Liver (tissue), 9 donors: Measurements from ENCODE around the gene NSD1. TPM values are rescaled to one million over a fixed set of nuclear protein-coding genes. Genes with fewer than 3 reads are reported as not detected.

ENCODE experiments used
- DNase-seq: peaks from one replicate; pipeline ENCODE4 v3.0.0-alpha.2; 2017; ENCODE audit warnings: low spot score
- H3K27ac ChIP-seq, 2 donors: one replicate each; pipeline ENCODE4 v1.7.0; 2013; ENCODE audit warnings: inconsistent platforms in 2 of 2, low read length in 2 of 2, control low read depth in 1 of 2, low read depth in 1 of 2, mild to moderate bottlenecking in 1 of 2
- H3K27me3 ChIP-seq, 4 donors: one replicate each; pipeline versions ENCODE4 v1.6.1 to v1.7.0; 2013; ENCODE audit warnings: low read length in 3 of 4, inconsistent platforms in 1 of 4, mild to moderate bottlenecking in 1 of 4, moderate library complexity in 1 of 4; ENCODE audit not compliant: control insufficient read depth in 4 of 4, insufficient read depth in 4 of 4
- H3K36me3 ChIP-seq, 4 donors: one replicate each; pipeline versions ENCODE4 v1.6.1 to v1.7.0; 2013; ENCODE audit warnings: low read length in 3 of 4, mild to moderate bottlenecking in 3 of 4, low read depth in 1 of 4, moderate library complexity in 1 of 4; ENCODE audit not compliant: control insufficient read depth in 4 of 4, insufficient read depth in 3 of 4
- H3K4me1 ChIP-seq, 4 donors: one replicate each; pipeline versions ENCODE4 v1.6.1 to v1.7.0; 2013; ENCODE audit warnings: low read length in 3 of 4, mild to moderate bottlenecking in 3 of 4, moderate library complexity in 1 of 4; ENCODE audit not compliant: control insufficient read depth in 4 of 4, insufficient read depth in 4 of 4
- H3K4me3 ChIP-seq, 3 donors: one replicate each; pipeline versions ENCODE4 v1.6.1 to v1.7.0; 2013; ENCODE audit warnings: low read length in 3 of 3, control low read depth in 1 of 3, low read depth in 1 of 3, mild to moderate bottlenecking in 1 of 3
- H3K9ac ChIP-seq, 2 donors: one replicate each; pipeline ENCODE4 v1.7.0; 2013; ENCODE audit warnings: low read length in 2 of 2, mild to moderate bottlenecking in 2 of 2, moderate library complexity in 2 of 2, control low read depth in 1 of 2, low read depth in 1 of 2
- H3K9me3 ChIP-seq, 4 donors: one replicate each; pipeline versions ENCODE4 v1.6.1 to v1.7.0; 2013; ENCODE audit warnings: low read length in 3 of 4; ENCODE audit not compliant: control insufficient read depth in 4 of 4
- CTCF ChIP-seq: fragments of 150-350 bp; IDR thresholded peaks from 2 replicates; pipeline ENCODE4 v1.5.1; 2017; ENCODE audit warnings: improper control_type of control experiment, low read depth, low read length; ENCODE audit not compliant: missing input control
- GABPA ChIP-seq, 2 donors: IDR thresholded peaks in 1 of 2; conservative IDR thresholded peaks in 1 of 2; 2 replicates each; pipeline ENCODE4 v1.6.1; 2016; ENCODE audit warnings: antibody characterized with exemption in 2 of 2, mild to moderate bottlenecking in 1 of 2, moderate library complexity in 1 of 2
- HNF4A ChIP-seq, 2 donors: conservative IDR thresholded peaks; 2 replicates each; pipeline ENCODE4 v1.6.1; 2016; ENCODE audit warnings: antibody characterized with exemption in 2 of 2, mild to moderate bottlenecking in 2 of 2
- JUND ChIP-seq, 2 donors: IDR thresholded peaks; 2 replicates each; pipeline ENCODE4 v1.6.1; 2016; ENCODE audit warnings: antibody characterized with exemption in 2 of 2
- NR2F2 ChIP-seq: IDR thresholded peaks from 2 replicates; pipeline ENCODE4 v1.6.1; 2016; ENCODE audit warnings: antibody characterized with exemption
- RAD21 ChIP-seq, 2 donors: IDR thresholded peaks; 2 replicates each; pipeline ENCODE4 v1.6.1; 2016; ENCODE audit warnings: antibody characterized with exemption in 2 of 2, mild to moderate bottlenecking in 2 of 2
- REST ChIP-seq: IDR thresholded peaks from 2 replicates; pipeline ENCODE4 v1.6.1; 2016; ENCODE audit warnings: antibody characterized with exemption, mild to moderate bottlenecking
- SP1 ChIP-seq: IDR thresholded peaks from 2 replicates; pipeline ENCODE4 v1.6.1; 2018; ENCODE audit warnings: antibody characterized with exemption, mild to moderate bottlenecking
- TAF1 ChIP-seq: conservative IDR thresholded peaks from 2 replicates; pipeline ENCODE4 v1.6.1; 2016; ENCODE audit warnings: antibody characterized with exemption, mild to moderate bottlenecking
- YY1 ChIP-seq: IDR thresholded peaks from 2 replicates; pipeline ENCODE4 v1.6.1; 2016; ENCODE audit warnings: antibody characterized with exemption, mild to moderate bottlenecking
- ZBTB33 ChIP-seq: IDR thresholded peaks from 2 replicates; pipeline ENCODE4 v1.6.1; 2016; ENCODE audit warnings: antibody characterized with exemption
- WGBS: extraction: QIAGEN DNeasy Blood & Tissue Kit; methylation state at CpG from one replicate; pipeline ENCODE4 v1.1.7; 2013; 5-methylcytosine and 5-hydroxymethylcytosine counted together
- polyA plus RNA-seq, 2 donors: library from polyadenylated mRNA; stranded (reverse) in 1 of 2; unstranded in 1 of 2; fragments of 200-250 nt in 1 of 2; fragments of >200 nt in 1 of 2; fragmentation: Nextera tagmentation in 1 of 2; extraction: Ambion mirVana in 1 of 2; gene quantifications; one replicate each; pipeline versions ENCODE4 v1.2.1 to v1.2.3, GENCODE V29; 2013 to 2015
- total RNA-seq, 2 donors: library from RNA; depleted of rRNA; stranded (reverse); fragments of >200 nt; gene quantifications; one replicate each; pipeline ENCODE4 v1.2.3, GENCODE V29; 2014
- donor health status: healthy.
- donor health status: healthy.
- donor health status: healthy.
- donor health status: healthy.
- donor health status: healthy.

NSD1 gene
- total and polyA plus RNA-seq, 4 donors, result 5.3 to 34.1 (median 19.3) TPM

- Histone ChIP-seq H3K27ac (peak overlapping the region; percentile 77 to 86), H3K9ac (no peak overlapping the region), H3K36me3 (no peaks in the 10 kb centered on the region), H3K4me3 (no peak overlapping the region), H3K9me3 (no peaks in the 10 kb centered on the region), H3K4me1 (peaks cover 3 to 46% (median 31%) of the 10 kb centered on the region in 4 donors), H3K27me3 (no peaks in the 10 kb centered on the region)
- TF ChIP-seq ZBTB33, result no peak
- TF ChIP-seq CTCF, result peak; percentile 99
- no peak for TF ChIP-seq TAF1
- TF ChIP-seq YY1, result peak; percentile 38
- peak; percentile 99 for TF ChIP-seq RAD21 (IDR thresholded peaks at IDR 0.05)
- TF ChIP-seq HNF4A (conservative IDR thresholded peaks at IDR 0.05), result peak in 1 of 2 donors; percentile 10
- no peak for TF ChIP-seq REST
- TF ChIP-seq JUND (IDR thresholded peaks at IDR 0.05), result no peak
- TF ChIP-seq NR2F2, result no peak
- 16% methylated on average over 14 of the region's 14 CpGs for WGBS
- DNase-seq, result peak; percentile 95
Observed at GRCh38 chr5:177113566-177114424, 19.8 kb upstream of the NSD1 start.

DNA sequence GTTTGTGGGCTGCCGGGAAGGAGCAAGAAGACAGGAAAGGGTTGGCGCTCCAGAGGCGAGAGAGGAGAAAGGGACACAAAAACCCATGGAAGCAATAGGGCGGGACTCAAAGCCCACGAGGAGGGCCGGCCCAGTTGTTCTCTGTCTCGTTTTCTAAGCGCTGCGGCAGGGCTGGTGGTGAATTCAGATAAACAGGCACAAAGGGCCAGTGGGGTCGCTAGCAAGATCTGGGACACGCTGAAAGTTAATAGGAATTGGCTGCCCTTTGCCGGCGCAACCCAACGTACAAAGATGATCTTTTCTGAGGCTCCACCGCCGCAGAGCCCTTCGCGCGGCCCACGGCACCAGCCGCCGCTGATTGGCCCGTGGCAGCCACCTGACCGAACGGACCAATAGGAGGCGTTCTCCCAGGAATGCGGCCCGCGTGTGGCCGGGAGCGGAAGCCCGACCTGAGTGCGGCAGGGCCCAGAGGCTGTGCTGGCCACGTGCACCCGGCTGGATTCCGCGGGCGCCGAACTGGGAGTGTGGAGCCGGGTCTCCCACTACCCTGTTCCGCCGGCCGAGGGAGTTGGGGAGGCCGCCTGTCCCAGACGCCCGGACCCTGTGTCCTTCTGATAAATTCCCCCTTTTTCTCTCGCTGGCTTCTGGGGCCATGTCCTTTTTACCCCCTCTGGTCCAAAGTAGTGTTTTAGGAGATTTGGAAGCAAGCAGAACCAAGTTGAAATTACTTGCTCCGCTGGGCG, 16.8 kb upstream of the NSD1 start:
- H3K9ac ChIP-seq, result peak overlapping the region in 1 of 2 donors; percentile 19
- no peak for TF ChIP-seq ZBTB33
- TF ChIP-seq CTCF, result no peak
- no peak for TF ChIP-seq HNF4A (conservative IDR thresholded peaks at IDR 0.05)
- no peak for TF ChIP-seq GABPA (IDR thresholded peaks at IDR 0.05 in 1 of 2, conservative IDR thresholded peaks at IDR 0.05 in 1 of 2)
- TF ChIP-seq SP1, result peak; percentile 82
- TF ChIP-seq REST, result no peak

More for the DNA sequence above, 16.8 kb upstream of the NSD1 start:
- 38% methylated on average over 49 of the region's 49 CpGs for WGBS
- DNase-seq, result peak; percentile 88
- no peaks in the 10 kb centered on the region for H3K36me3 ChIP-seq
- no peaks in the 10 kb centered on the region for H3K9me3 ChIP-seq
- no peaks in the 10 kb centered on the region for H3K27me3 ChIP-seq
- no peak overlapping the region for H3K4me3 ChIP-seq
- peaks cover 3 to 23% (median 12%) of the 10 kb centered on the region in 4 donors for H3K4me1 ChIP-seq
- peak overlapping the region; percentile 38 to 44 for H3K27ac ChIP-seq
